Cardiac fibroblast (primary cell): ENCODE results near the gene TAF1L.
A peak's percentile ranks its signal among the peaks of the same experiment; 100 is the strongest.

ENCODE experiments used
- DNase-seq, 2 donors: peaks; one replicate each; pipeline versions ENCODE4 v3.0.0 to v3.0.0-alpha.2; 2010; ENCODE audit warnings: low read depth in 2 of 2
- H3K4me3 ChIP-seq, 2 donors: replicated peaks in 1 of 2; 1 replicate in 1 of 2; 2 replicates in 1 of 2; pipeline ENCODE4 v1.5.1; 2011; ENCODE audit warnings: low read depth in 2 of 2, low read length in 2 of 2, mild to moderate bottlenecking in 2 of 2, moderate library complexity in 1 of 2
- CTCF ChIP-seq: IDR thresholded peaks from one replicate; pipeline ENCODE4 v1.5.1; 2011; ENCODE audit warnings: low read depth, mild to moderate bottlenecking, low read length, inconsistent platforms

TAF1L gene

DNA sequence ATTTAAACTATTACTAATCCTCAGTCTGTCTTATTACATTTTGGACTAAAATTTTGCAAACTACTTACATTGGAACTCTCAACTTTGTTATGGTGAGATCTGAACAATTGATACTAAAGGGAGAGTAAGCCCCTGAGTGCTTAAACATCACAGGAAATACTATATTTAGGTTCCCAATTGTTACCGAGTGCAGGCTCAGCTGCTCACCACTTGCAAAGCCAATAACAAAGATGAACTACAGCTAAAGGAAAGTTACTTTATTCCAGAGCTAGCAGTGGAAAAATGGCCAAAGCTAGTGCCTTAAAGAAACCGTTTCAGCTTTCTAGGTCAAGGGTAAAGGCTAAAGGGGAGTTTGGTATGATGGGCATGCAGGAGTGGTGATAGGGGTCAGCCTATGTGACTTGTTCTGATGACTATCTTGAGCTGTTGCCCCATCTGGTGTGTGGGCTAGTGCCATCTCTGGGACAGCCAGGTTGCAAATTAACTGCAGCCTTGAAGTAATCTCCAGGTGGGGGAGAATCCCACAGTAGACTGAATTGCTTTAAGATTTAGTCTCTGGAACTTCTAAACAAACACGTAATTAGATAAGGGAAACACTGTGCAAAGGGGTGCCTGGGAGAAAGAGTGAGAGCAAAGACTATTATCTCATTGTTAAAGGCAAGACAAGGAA, 54.7 kb downstream of the TAF1L start:
- no peak for DNase-seq
- H3K4me3 ChIP-seq = no peak overlapping the region
- no peak for TF ChIP-seq CTCF

- TF ChIP-seq CTCF = peak; percentile 88
- H3K4me3 ChIP-seq = no peak overlapping the region
- DNase-seq = peak; percentile 66 to 75
These were observed 55.6 kb downstream of the TAF1L start for GRCh38 chr9:32579706-32580331.
